ENCODE data around the gene CPED1. TPM values are rescaled to one million over a fixed set of nuclear protein-coding genes. Genes with fewer than 3 reads are reported as not detected.

Gene CPED1
- total RNA-seq, 1 donor from 2014 or later = not detected

- Mint-ChIP-seq H3K9me3 (no peaks in the 10 kb centered on the region), H3K4me3 (no peak overlapping the region), H3K27ac (no peak overlapping the region), H3K4me1 (no peaks in the 10 kb centered on the region), H3K36me3 (no peaks in the 10 kb centered on the region), H3K27me3 (ENCODE audit: insufficient read depth, low read depth) (no peaks in the 10 kb centered on the region)
- H3K27ac ChIP-seq = no peak overlapping the region
- no peak for TF ChIP-seq EZH2 (IDR thresholded peaks at IDR 0.05)
- no peak for TF ChIP-seq EZH2phosphoT487 (IDR thresholded peaks at IDR 0.05)
- TF ChIP-seq CTCF (IDR thresholded peaks at IDR 0.05) = no peak
- no peaks in the 10 kb centered on the region for H3K36me3 ChIP-seq
- no peak overlapping the region for H2AFZ ChIP-seq (replicated peaks)
- H3K4me2 ChIP-seq = no peak overlapping the region
- no peaks in the 10 kb centered on the region for H3K79me2 ChIP-seq (ENCODE audit: low read depth)
- H3F3A ChIP-seq (ENCODE audit: low read depth) = no peaks in the 10 kb centered on the region
- no peak overlapping the region for H3K9ac ChIP-seq
- no peaks in the 10 kb centered on the region for H3K27me3 ChIP-seq
- no peaks in the 10 kb centered on the region for H3K4me1 ChIP-seq
- no peak overlapping the region for H3K4me3 ChIP-seq
- H4K20me1 ChIP-seq (ENCODE audit: low read depth) = no peaks in the 10 kb centered on the region
- no peak for DNase-seq (ENCODE audit: low spot score)
- H3K9me3 ChIP-seq (ENCODE audit: low read depth) = no peaks in the 10 kb centered on the region
Measured at GRCh38 chr7:121202125-121202524, 213.6 kb downstream of the CPED1 start.

GRCh38 chr7:121202834-121203233 lies 214.3 kb downstream of the CPED1 start:
- H3K9me3 Mint-ChIP-seq = no peaks in the 10 kb centered on the region
- Histone ChIP-seq H3K9ac (no peak overlapping the region), H3K9me3 (ENCODE audit: low read depth) (no peaks in the 10 kb centered on the region), H3K4me3 (no peak overlapping the region), H3K27ac (no peak overlapping the region), H3K36me3 (no peaks in the 10 kb centered on the region), H4K20me1 (ENCODE audit: low read depth) (no peaks in the 10 kb centered on the region), H3K79me2 (ENCODE audit: low read depth) (no peaks in the 10 kb centered on the region), H3K4me2 (no peak overlapping the region), H3K27me3 (no peaks in the 10 kb centered on the region), H2AFZ (replicated peaks) (no peak overlapping the region), H3K4me1 (no peaks in the 10 kb centered on the region), H3F3A (ENCODE audit: low read depth) (no peaks in the 10 kb centered on the region)
- H3K27me3 Mint-ChIP-seq (ENCODE audit: insufficient read depth, low read depth) = no peaks in the 10 kb centered on the region
- no peak overlapping the region for H3K27ac Mint-ChIP-seq
- peak; percentile 4 for DNase-seq (ENCODE audit: low spot score)
- no peaks in the 10 kb centered on the region for H3K4me1 Mint-ChIP-seq
- no peaks in the 10 kb centered on the region for H3K36me3 Mint-ChIP-seq
- no peak for TF ChIP-seq CTCF (IDR thresholded peaks at IDR 0.05)
- no peak for TF ChIP-seq EZH2phosphoT487 (IDR thresholded peaks at IDR 0.05)
- no peak for TF ChIP-seq EZH2 (IDR thresholded peaks at IDR 0.05)
- no peak overlapping the region for H3K4me3 Mint-ChIP-seq

GRCh38 chr7:121204537-121204936 lies 216.0 kb downstream of the CPED1 start:
- Histone ChIP-seq H4K20me1 (ENCODE audit: low read depth) (no peaks in the 10 kb centered on the region), H3K4me2 (no peak overlapping the region), H3K9ac (no peak overlapping the region), H3K4me1 (no peaks in the 10 kb centered on the region), H3K79me2 (ENCODE audit: low read depth) (no peaks in the 10 kb centered on the region), H3K27me3 (no peaks in the 10 kb centered on the region), H3K36me3 (no peaks in the 10 kb centered on the region), H2AFZ (replicated peaks) (no peak overlapping the region), H3K27ac (no peak overlapping the region), H3K4me3 (no peak overlapping the region), H3K9me3 (ENCODE audit: low read depth) (no peaks in the 10 kb centered on the region), H3F3A (ENCODE audit: low read depth) (no peaks in the 10 kb centered on the region)
- Mint-ChIP-seq H3K36me3 (no peaks in the 10 kb centered on the region), H3K27ac (no peak overlapping the region), H3K4me1 (no peaks in the 10 kb centered on the region), H3K9me3 (no peaks in the 10 kb centered on the region), H3K27me3 (ENCODE audit: insufficient read depth, low read depth) (no peaks in the 10 kb centered on the region), H3K4me3 (no peak overlapping the region)
- no peak for DNase-seq (ENCODE audit: low spot score)
- no peak for TF ChIP-seq EZH2 (IDR thresholded peaks at IDR 0.05)
- TF ChIP-seq EZH2phosphoT487 (IDR thresholded peaks at IDR 0.05) = no peak
- no peak for TF ChIP-seq CTCF (IDR thresholded peaks at IDR 0.05)
